Mucosa of descending colon (tissue), 3 donors: ENCODE results near the gene GGNBP2. TPM values are rescaled to one million over a fixed set of nuclear protein-coding genes. Genes with fewer than 3 reads are reported as not detected.

Source experiments
- ATAC-seq: fragments of 200-7000 bp; cut with Tn5 transposase; one replicate; pipeline ENCODE4 v1.9.1; 2020; ENCODE audit warnings: mild to moderate bottlenecking, moderate library complexity
- DNase-seq, 3 donors: peaks; one replicate each; pipeline ENCODE4 v3.0.0-alpha.2; 2020
- H3K36me3 ChIP-seq: fragments of 200-600 bp; one replicate; pipeline ENCODE4 v1.8.0; 2021; ENCODE audit warnings: low read depth, mild to moderate bottlenecking
- H3K4me1 ChIP-seq: fragments of 200-600 bp; one replicate; pipeline ENCODE4 v1.8.0; 2021; ENCODE audit warnings: low read depth, mild to moderate bottlenecking
- H3K4me3 ChIP-seq: fragments of 200-600 bp; one replicate; pipeline ENCODE4 v1.8.0; 2021; ENCODE audit warnings: mild to moderate bottlenecking
- H3K9me3 ChIP-seq: fragments of 200-600 bp; one replicate; pipeline ENCODE4 v1.8.0; 2021; ENCODE audit warnings: mild to moderate bottlenecking
- intact Hi-C, 2 donors: fragments of 100-400 bp; cut with DNase I in 1 of 2; cut with micrococcal nuclease in 1 of 2; formaldehyde crosslinking; loops; one replicate each; pipeline versions ENCODE4 v1.11.0 to v1.11.1; 2022; cut with DNase I, micrococcal nuclease
- total RNA-seq, 3 donors: library from RNA; stranded (reverse); fragmentation: NEBNext Ultra II Directional in 2 of 3; extraction: Animal tissue kit (Norgen Biotek cat#: 25700) in 2 of 3; gene quantifications; one replicate each; pipeline versions ENCODE4 v1.2.1 to v1.2.4, GENCODE V29; 2021 to 2023
- TF ChIP-seq, protein P1 (sequence below): fragments of 200-600 bp; IDR thresholded peaks from one replicate; pipeline ENCODE4 v1.8.0; 2022; ENCODE audit warnings: antibody characterized with exemption, mild to moderate bottlenecking
- donor health status: DM: no; HTN: no; CAD: no; lungs with moderate emphysema.
- donor health status: DM: no; HTN: no; CAD: no.
- donor health status: DM: no; HTN: yes; CAD: no.

Gene GGNBP2
- total RNA-seq, 3 donors from 2014 or later, result 80.4 to 93.4 (median 90.7) TPM

DNA sequence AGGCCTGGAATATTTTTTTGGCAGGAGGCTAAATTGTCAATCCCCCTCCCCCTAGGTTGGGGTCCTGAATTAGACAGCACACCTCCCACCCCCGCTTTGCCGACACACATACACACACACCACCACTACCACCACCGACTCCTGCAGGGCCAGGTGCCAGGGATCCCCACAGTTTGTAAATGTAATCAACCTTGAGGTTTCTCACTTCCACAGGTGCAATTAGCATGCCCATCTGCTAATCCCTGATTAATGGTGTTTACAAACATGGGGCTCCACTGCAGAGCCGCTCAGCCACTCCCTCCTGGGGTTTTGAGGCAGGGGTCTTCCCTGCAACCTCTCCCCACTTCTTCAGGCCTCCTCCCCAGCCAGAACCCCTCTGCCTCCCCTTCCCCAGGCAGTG, 68.4 kb downstream of the GGNBP2 start:
- peak in 1 of 3 donors; percentile 9 for DNase-seq
- peaks cover 9% of the 10 kb centered on the region for H3K4me1 ChIP-seq
- no peak overlapping the region for H3K4me3 ChIP-seq
- intact Hi-C loops, result no loop called here
- no peaks in the 10 kb centered on the region for H3K36me3 ChIP-seq
- ATAC-seq, result no peak
- no peaks in the 10 kb centered on the region for H3K9me3 ChIP-seq
- TF ChIP-seq, protein P1, sequence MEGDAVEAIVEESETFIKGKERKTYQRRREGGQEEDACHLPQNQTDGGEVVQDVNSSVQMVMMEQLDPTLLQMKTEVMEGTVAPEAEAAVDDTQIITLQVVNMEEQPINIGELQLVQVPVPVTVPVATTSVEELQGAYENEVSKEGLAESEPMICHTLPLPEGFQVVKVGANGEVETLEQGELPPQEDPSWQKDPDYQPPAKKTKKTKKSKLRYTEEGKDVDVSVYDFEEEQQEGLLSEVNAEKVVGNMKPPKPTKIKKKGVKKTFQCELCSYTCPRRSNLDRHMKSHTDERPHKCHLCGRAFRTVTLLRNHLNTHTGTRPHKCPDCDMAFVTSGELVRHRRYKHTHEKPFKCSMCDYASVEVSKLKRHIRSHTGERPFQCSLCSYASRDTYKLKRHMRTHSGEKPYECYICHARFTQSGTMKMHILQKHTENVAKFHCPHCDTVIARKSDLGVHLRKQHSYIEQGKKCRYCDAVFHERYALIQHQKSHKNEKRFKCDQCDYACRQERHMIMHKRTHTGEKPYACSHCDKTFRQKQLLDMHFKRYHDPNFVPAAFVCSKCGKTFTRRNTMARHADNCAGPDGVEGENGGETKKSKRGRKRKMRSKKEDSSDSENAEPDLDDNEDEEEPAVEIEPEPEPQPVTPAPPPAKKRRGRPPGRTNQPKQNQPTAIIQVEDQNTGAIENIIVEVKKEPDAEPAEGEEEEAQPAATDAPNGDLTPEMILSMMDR, result no peak

DNA sequence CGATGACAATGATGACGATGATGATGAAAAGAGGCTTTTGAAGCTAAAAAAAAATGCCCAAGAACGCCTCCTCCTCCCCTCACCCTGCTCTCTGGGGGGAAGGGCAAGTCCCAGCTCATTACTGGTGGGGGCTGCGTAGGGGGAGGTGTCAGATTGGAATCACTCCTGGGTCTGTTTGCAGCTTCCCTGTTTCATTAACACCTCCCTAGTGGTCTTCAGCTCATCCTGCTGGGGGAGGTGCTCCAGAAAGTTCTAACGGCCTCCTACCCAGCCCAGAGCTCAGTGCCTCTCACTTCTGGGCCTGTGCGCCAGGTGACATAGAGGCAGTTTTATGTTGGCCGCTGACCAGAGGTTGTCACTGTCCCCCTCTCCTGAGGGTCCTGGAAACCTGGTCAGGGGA, 69.4 kb downstream of the GGNBP2 start:
- ATAC-seq (no peak), DNase-seq (no peak)
- H3K4me3 ChIP-seq, result no peak overlapping the region
- TF ChIP-seq, protein P1, result no peak
- intact Hi-C loops, result no loop called here
- H3K4me1 ChIP-seq, result no peaks in the 10 kb centered on the region
- H3K36me3 ChIP-seq, result no peaks in the 10 kb centered on the region
- no peaks in the 10 kb centered on the region for H3K9me3 ChIP-seq

DNA sequence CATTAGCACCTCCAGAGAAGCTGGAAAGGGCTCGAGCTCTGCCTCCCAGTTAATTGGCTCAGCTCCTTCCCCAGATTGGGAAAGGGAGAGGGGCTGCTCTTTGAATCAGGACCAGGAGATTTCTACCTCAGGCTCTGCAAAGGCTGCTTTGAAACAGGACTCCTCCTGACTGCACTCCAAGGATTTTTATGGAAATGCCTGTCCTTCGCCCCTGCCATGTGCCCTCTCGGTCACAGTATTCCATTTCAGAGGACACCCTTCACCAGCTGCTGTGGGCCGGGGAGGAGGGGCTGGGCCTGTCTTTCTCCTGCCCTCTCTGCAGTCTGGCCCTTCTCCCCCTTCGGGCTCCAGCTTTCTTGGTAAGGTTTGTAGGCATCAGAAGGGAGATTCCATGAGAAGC, 70.2 kb downstream of the GGNBP2 start:
- H3K4me1 ChIP-seq, result no peaks in the 10 kb centered on the region
- no peak overlapping the region for H3K4me3 ChIP-seq
- TF ChIP-seq, protein P1, result no peak
- no peaks in the 10 kb centered on the region for H3K36me3 ChIP-seq
- DNase-seq (no peak), ATAC-seq (no peak)
- intact Hi-C loops, result no loop called here
- H3K9me3 ChIP-seq, result no peaks in the 10 kb centered on the region

DNA sequence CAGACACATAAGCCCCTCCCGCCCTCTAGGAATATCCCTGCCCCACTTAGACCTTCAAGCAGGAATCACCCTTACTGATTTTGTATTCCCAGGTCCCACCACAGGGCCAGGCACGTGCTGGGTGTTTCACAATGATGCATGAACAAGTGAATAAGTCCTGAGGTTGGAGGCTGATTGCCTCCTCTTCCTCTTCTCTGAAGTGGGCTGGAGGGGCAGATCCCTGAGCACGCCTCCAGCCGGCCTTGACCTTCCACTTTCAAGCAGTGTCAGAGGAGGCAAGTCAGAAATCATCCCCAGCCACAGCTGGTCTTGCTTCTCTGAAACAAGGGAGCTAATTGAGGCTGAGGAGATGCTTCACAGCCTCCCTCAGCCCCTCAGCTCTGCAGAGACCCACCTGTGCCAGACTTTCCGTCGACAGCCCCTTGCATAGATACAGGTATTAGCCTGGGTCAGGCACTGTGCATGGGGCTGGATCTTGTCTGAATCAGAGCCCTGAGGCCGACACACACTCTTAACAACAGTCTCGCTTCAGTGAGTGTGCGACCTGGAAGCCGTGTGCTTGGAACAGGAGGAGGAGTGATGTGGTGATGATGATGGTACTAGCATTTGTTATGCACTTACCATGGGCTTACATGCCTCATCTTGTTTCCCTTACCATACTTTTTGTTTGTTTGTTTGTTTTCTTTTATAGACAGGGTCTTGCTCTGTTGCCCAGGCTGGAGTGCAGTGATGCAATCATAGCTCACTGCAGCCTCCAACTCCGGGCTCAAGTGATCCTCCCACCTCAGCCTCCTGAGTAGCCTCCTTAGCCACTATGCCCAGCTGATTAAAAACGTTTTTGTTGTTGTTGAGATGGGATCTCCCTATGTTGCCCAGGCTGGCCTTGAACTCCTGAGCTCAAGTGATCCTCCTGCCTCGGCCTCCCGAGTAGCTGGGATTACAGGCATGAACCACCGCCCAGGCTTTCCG, 71.6 kb downstream of the GGNBP2 start:
- H3K4me3 ChIP-seq, result no peak overlapping the region
- intact Hi-C loops, result no loop called here
- H3K36me3 ChIP-seq, result no peaks in the 10 kb centered on the region
- no peak for DNase-seq
- no peak for ATAC-seq
- H3K4me1 ChIP-seq, result no peaks in the 10 kb centered on the region
- H3K9me3 ChIP-seq, result no peaks in the 10 kb centered on the region
- TF ChIP-seq, protein P1, result no peak

DNA sequence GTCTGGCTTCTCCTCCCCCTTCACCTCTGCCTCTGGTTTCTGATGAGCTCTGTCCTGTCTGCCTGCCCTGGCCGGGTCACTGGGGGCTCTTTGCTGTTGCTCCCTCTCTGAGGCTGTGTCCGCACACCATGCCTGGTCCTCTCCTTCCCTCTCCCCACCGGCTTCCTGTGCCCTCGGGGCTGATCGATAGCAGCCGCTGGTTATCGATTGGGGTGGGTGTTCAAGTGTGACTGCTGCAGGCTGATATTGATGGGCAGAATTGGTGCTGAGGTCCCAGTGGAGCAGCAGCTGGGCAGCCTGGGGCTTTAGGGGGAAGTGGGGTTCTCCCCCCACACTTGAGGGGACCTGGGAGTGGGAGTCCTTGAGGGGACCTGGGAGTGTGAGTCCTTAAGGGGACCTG, 73.1 kb downstream of the GGNBP2 start:
- intact Hi-C loops, result no loop called here

More for the DNA sequence above, 73.1 kb downstream of the GGNBP2 start:
- Histone ChIP-seq H3K4me3 (no peak overlapping the region), H3K4me1 (no peaks in the 10 kb centered on the region), H3K9me3 (no peaks in the 10 kb centered on the region), H3K36me3 (no peaks in the 10 kb centered on the region)
- DNase-seq (no peak), ATAC-seq (no peak)
- TF ChIP-seq, protein P1, result no peak
